GM12891 (cell line): ENCODE results near the gene RAI2.

Experiments
- POLR2A ChIP-seq: IDR thresholded peaks from 2 replicates; pipeline ENCODE4 v1.6.1; 2011; ENCODE audit warnings: low read depth, low read length, control low read depth
- POLR2AphosphoS5 ChIP-seq: IDR thresholded peaks from 2 replicates; pipeline ENCODE4 v1.6.1; 2011; ENCODE audit warnings: low read depth, low read length, control low read depth
- SPI1 ChIP-seq: IDR thresholded peaks from 2 replicates; pipeline ENCODE4 v1.6.1; 2011; ENCODE audit warnings: low read depth, low read length, control low read depth
- TAF1 ChIP-seq: IDR thresholded peaks from 2 replicates; pipeline ENCODE4 v1.6.1; 2011; ENCODE audit warnings: low read depth, low read length, control low read depth

- TF ChIP-seq POLR2A (no peak), POLR2AphosphoS5 (no peak), TAF1 (no peak), SPI1 (no peak)
Observed at GRCh38 chrX:17814059-17814458, 47.0 kb downstream of the RAI2 start.
